Measurements from ENCODE around the gene LCE6A. TPM values are rescaled to one million over a fixed set of nuclear protein-coding genes. Genes with fewer than 3 reads are reported as not detected.

The LCE6A gene
- total and polyA plus RNA-seq, 3 donors from 2014 or later, result not detected

DNA sequence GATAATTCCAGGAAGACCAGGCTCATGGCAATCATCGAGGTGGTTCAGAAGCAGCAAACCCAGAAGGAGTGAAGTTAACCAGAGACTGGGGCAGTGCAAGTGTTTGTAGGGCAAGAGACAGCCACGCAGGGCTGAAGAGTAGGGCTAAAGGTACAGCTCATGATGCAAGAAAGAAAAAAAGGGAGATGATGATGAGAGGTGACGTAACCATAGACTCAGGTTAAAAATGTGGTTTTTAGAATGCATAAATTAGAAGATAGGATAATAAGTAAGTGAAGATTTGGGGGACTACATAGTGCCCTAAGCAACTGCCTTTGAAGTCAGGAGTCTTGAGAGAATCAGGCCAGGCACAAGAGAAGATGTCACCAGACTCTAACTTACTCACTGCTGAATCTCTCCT lies 17.5 kb downstream of the LCE6A start:
- WGBS, 2 donors, result 82 to 85% methylated on average over 3 of the region's 3 CpGs

DNA sequence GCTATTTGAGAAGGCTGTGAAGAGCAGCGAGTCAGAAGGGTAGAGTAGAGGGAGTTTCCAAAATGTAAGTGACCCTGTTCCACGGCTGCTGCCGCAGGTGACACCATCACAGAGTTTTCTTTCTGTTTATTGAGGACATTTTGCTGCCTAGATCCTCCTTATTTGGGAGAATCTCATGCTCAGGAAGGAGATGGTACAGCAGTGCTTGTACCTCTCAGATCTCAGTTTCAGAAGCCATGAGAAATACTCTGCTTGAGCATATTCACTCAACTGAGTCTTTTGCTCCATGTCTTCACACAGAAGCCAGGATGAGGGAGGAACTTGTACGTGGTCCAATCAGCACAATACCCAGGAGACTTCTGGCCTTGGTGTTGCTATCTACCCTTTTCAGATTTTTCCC lies 18.7 kb downstream of the LCE6A start:
- DNase-seq, result no peak
- Histone ChIP-seq H3K36me3 (ENCODE audit: low read depth, missing control alignments) (no peaks in the 10 kb centered on the region), H3K27me3 (no peaks in the 10 kb centered on the region), H3K27ac (no peak overlapping the region), H3K9me3 (no peaks in the 10 kb centered on the region), H3K4me1 (no peaks in the 10 kb centered on the region), H3K4me3 (no peak overlapping the region)
- WGBS, 2 donors, result 83 to 92% methylated on average over 4 of the region's 4 CpGs
- intact Hi-C loops (cut with DNase I; ENCODE audit: low total_unique reads), result no loop called here
- no peak for TF ChIP-seq POLR2A (IDR thresholded peaks at IDR 0.05)
- TF ChIP-seq, protein P1, sequence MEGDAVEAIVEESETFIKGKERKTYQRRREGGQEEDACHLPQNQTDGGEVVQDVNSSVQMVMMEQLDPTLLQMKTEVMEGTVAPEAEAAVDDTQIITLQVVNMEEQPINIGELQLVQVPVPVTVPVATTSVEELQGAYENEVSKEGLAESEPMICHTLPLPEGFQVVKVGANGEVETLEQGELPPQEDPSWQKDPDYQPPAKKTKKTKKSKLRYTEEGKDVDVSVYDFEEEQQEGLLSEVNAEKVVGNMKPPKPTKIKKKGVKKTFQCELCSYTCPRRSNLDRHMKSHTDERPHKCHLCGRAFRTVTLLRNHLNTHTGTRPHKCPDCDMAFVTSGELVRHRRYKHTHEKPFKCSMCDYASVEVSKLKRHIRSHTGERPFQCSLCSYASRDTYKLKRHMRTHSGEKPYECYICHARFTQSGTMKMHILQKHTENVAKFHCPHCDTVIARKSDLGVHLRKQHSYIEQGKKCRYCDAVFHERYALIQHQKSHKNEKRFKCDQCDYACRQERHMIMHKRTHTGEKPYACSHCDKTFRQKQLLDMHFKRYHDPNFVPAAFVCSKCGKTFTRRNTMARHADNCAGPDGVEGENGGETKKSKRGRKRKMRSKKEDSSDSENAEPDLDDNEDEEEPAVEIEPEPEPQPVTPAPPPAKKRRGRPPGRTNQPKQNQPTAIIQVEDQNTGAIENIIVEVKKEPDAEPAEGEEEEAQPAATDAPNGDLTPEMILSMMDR (IDR thresholded peaks at IDR 0.05), result no peak

More for the DNA sequence above, 17.5 kb downstream of the LCE6A start:
- Histone ChIP-seq H3K4me1 (no peaks in the 10 kb centered on the region), H3K27ac (no peak overlapping the region), H3K27me3 (no peaks in the 10 kb centered on the region), H3K9me3 (no peaks in the 10 kb centered on the region), H3K4me3 (no peak overlapping the region), H3K36me3 (ENCODE audit: low read depth, missing control alignments) (no peaks in the 10 kb centered on the region)
- TF ChIP-seq POLR2A (IDR thresholded peaks at IDR 0.05), result no peak
- TF ChIP-seq, protein P1 (IDR thresholded peaks at IDR 0.05), result no peak
- intact Hi-C loops (cut with DNase I; ENCODE audit: low total_unique reads), result no loop called here
- DNase-seq, result no peak

DNA sequence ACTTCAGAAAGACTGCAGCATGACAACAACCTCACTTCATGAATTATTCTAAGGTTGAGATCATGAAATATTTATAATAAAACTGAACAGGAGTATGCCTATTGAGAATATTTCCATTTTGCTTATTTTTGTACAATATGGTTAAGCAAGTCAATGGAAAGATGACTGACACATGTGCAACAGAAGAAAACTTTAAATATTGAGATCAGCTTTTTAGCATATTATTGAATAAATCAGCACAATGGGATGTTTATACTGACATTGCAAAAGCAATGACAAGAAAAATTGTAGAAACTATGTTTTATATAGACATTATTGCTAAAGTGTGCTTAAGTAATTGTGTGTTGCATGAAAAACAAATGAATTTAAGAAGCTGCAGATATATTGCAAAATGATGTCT lies 21.8 kb downstream of the LCE6A start:
- Histone ChIP-seq H3K27ac (no peak overlapping the region), H3K27me3 (no peaks in the 10 kb centered on the region), H3K36me3 (ENCODE audit: low read depth, missing control alignments) (no peaks in the 10 kb centered on the region), H3K9me3 (no peaks in the 10 kb centered on the region), H3K4me1 (no peaks in the 10 kb centered on the region), H3K4me3 (no peak overlapping the region)
- no peak for TF ChIP-seq POLR2A (IDR thresholded peaks at IDR 0.05)
- TF ChIP-seq, protein P1 (IDR thresholded peaks at IDR 0.05), result no peak
- intact Hi-C loops (cut with DNase I; ENCODE audit: low total_unique reads), result no loop called here
- no peak for DNase-seq

DNA sequence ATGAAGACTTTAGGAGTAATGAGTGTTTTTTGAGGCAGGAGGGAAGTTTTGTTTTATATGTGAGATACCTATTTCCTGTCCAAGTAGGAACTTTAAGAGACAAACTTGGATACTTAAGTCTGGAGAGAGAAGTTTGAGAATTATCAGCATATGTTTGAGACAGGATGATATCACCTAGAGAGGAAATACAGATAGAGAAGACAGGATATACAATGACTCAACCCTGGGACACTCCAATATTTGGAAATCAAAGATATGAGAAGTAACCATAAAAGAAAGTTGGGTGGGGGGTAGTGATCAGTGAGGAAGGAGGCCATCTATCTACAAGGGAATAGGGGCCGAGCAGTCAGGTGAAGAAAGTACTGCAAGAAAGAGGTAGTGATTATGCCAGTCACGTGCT lies 23.7 kb downstream of the LCE6A start:
- H3K4me1 ChIP-seq, result no peaks in the 10 kb centered on the region
- no peaks in the 10 kb centered on the region for H3K9me3 ChIP-seq
- no peak overlapping the region for H3K27ac ChIP-seq
- H3K36me3 ChIP-seq (ENCODE audit: low read depth, missing control alignments), result no peaks in the 10 kb centered on the region
- WGBS, 2 donors, result 74 to 80% methylated on average over 2 of the region's 2 CpGs
- H3K4me3 ChIP-seq, result no peak overlapping the region
- no peak for DNase-seq
- no peaks in the 10 kb centered on the region for H3K27me3 ChIP-seq
- TF ChIP-seq, protein P1 (IDR thresholded peaks at IDR 0.05), result no peak
- TF ChIP-seq POLR2A (IDR thresholded peaks at IDR 0.05), result no peak
- intact Hi-C loops (cut with DNase I; ENCODE audit: low total_unique reads), result no loop called here

DNA sequence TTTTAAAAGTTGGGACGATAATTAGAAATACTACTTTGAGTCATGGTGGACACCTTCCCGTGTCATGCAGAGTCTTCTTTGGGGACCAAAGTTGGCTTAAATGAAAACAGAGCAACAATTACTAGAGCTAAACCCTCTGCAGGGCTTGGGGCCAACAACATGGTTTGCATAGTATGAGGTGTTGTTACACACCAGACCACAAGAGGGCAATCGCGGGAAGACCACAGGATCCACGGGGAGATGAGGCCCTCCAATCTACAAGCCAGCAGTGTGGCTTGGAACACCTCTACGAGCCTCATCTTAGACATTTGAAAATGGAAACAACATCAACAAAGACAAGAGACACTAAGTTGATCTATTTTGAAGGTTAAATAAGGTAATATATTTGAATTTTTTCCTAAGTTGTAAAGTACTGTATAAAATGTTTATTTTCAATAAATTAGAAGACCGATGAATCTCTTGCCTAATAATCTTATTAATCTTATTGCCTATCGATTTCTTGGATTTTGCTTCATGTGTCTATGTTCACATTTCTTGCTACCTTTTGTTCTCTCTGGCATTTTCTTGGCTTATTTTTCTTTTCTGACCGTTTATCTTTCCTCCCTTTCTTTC lies 27.3 kb downstream of the LCE6A start:
- DNase-seq, result peak; percentile 86
- intact Hi-C loops (cut with DNase I; ENCODE audit: low total_unique reads), result no loop called here
- H3K36me3 ChIP-seq (ENCODE audit: low read depth, missing control alignments), result no peaks in the 10 kb centered on the region
- TF ChIP-seq POLR2A (IDR thresholded peaks at IDR 0.05), result no peak
- TF ChIP-seq, protein P1 (IDR thresholded peaks at IDR 0.05), result peak in 2 of 3 experiments; percentile 48 to 52
- H3K27me3 ChIP-seq, result no peaks in the 10 kb centered on the region
- 24 to 28% methylated on average over 9 of the region's 9 CpGs for WGBS, 2 donors
- no peak overlapping the region for H3K27ac ChIP-seq
- H3K4me1 ChIP-seq, result no peaks in the 10 kb centered on the region
- H3K9me3 ChIP-seq, result no peaks in the 10 kb centered on the region
- H3K4me3 ChIP-seq, result no peak overlapping the region

Measured in testis (tissue), 3 donors.